Prostate gland (tissue), 2 donors: Measurements from ENCODE around the gene NAALADL1. TPM values are rescaled to one million over a fixed set of nuclear protein-coding genes. Genes with fewer than 3 reads are reported as not detected.

Experiments
- DNase-seq: peaks from one replicate; pipeline ENCODE4 v3.0.0-alpha.2; 2019; ENCODE audit warnings: low spot score
- H3K27ac ChIP-seq, 2 donors: fragments of 200-600 bp; sonication (generic); 2 replicates each; pipeline ENCODE4 v1.5.1; 2017 to 2019
- H3K27me3 ChIP-seq: fragments of 200-600 bp; sonication (generic); replicated peaks from 2 replicates; pipeline ENCODE4 v1.5.1; 2019; ENCODE audit not compliant: insufficient read depth
- H3K36me3 ChIP-seq, 2 donors: fragments of 200-600 bp; sonication (generic); 1 replicate in 1 of 2; 2 replicates in 1 of 2; pipeline versions ENCODE4 v1.5.1 to v1.8.1; 2017 to 2019
- H3K4me1 ChIP-seq: fragments of 200-600 bp; sonication (generic); replicated peaks from 2 replicates; pipeline ENCODE4 v1.5.1; 2019
- H3K4me3 ChIP-seq, 2 donors: fragments of 200-600 bp; sonication (generic); 2 replicates each; pipeline ENCODE4 v1.5.1; 2017 to 2019
- H3K9me3 ChIP-seq: fragments of 200-600 bp; sonication (generic); 2 replicates; pipeline ENCODE4 v1.5.1; 2017
- POLR2A ChIP-seq: fragments of 450-650 bp; IDR thresholded peaks from one replicate; pipeline ENCODE4 v1.6.1; 2016; ENCODE audit warnings: antibody characterized with exemption, mild to moderate bottlenecking
- POLR2AphosphoS5 ChIP-seq: sonication (generic); formaldehyde crosslinking; IDR thresholded peaks from one replicate; pipeline ENCODE4 v1.6.1; 2017; ENCODE audit warnings: antibody characterized with exemption
- WGBS: methylation state at CpG from one replicate; pipeline ENCODE4 v1.1.5; 2018; 5-methylcytosine and 5-hydroxymethylcytosine counted together
- intact Hi-C: fragments of 100-400 bp; cut with DNase I; formaldehyde crosslinking; loops from one replicate; pipeline ENCODE4 v1.14.2; 2022
- total RNA-seq, 2 donors: library from RNA; depleted of rRNA; stranded (reverse); fragments of >200 nt; gene quantifications; one replicate each; pipeline ENCODE4 v1.1.0, GENCODE V29; 2016
- TF ChIP-seq, protein P1 (sequence below), 4 experiments: fragments of 200-600 bp in 2 of 4; fragments of 450-650 bp in 2 of 4; sonication (generic) in 2 of 4; IDR thresholded peaks; 1 replicate in 3 of 4; 2 replicates in 1 of 4; pipeline ENCODE4 v1.5.1; 2016 to 2019; ENCODE audit warnings: antibody characterized with exemption in 4 of 4, mild to moderate bottlenecking in 2 of 4, moderate library complexity in 2 of 4

Gene NAALADL1
- total RNA-seq, 2 donors from 2014 or later = 8.5 to 15.6 TPM

DNA sequence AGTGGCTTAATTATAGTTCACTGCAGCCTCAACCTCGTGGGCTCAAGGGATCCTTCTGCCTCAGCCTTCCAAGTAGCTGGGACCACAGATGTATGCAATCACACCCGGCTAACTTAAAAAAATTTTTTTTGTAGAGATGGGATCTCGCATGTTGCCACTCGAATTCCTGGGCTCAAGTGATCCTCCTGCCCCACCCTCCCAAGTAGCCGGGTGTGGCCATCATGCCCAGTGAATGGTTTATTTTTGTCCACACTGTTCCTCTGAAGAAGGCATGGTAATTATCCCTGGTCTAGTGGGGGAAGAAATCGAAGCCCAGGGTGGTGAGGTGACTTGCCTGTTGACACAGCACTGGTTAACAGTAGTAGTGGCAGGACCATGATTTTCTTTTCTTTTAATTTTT lies 15.5 kb downstream of the NAALADL1 start:
- H3K9me3 ChIP-seq = no peaks in the 10 kb centered on the region
- H3K4me3 ChIP-seq = no peak overlapping the region
- DNase-seq = no peak
- no peak overlapping the region for H3K27ac ChIP-seq
- 86% methylated on average over 6 of the region's 6 CpGs for WGBS
- TF ChIP-seq POLR2A (no peak), POLR2AphosphoS5 (no peak)
- TF ChIP-seq, protein P1, sequence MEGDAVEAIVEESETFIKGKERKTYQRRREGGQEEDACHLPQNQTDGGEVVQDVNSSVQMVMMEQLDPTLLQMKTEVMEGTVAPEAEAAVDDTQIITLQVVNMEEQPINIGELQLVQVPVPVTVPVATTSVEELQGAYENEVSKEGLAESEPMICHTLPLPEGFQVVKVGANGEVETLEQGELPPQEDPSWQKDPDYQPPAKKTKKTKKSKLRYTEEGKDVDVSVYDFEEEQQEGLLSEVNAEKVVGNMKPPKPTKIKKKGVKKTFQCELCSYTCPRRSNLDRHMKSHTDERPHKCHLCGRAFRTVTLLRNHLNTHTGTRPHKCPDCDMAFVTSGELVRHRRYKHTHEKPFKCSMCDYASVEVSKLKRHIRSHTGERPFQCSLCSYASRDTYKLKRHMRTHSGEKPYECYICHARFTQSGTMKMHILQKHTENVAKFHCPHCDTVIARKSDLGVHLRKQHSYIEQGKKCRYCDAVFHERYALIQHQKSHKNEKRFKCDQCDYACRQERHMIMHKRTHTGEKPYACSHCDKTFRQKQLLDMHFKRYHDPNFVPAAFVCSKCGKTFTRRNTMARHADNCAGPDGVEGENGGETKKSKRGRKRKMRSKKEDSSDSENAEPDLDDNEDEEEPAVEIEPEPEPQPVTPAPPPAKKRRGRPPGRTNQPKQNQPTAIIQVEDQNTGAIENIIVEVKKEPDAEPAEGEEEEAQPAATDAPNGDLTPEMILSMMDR (IDR thresholded peaks at IDR 0.05) = no peak
- peaks cover 5% of the 10 kb centered on the region for H3K4me1 ChIP-seq
- no peaks in the 10 kb centered on the region for H3K27me3 ChIP-seq
- intact Hi-C loops = loop anchor here (5.0 kb wide), 1 partner anchor 39 kb away; the partner anchor contains the start of genes CDCA5 and ZFPL1
- peaks cover 0 to 6% of the 10 kb centered on the region in 2 donors for H3K36me3 ChIP-seq

DNA sequence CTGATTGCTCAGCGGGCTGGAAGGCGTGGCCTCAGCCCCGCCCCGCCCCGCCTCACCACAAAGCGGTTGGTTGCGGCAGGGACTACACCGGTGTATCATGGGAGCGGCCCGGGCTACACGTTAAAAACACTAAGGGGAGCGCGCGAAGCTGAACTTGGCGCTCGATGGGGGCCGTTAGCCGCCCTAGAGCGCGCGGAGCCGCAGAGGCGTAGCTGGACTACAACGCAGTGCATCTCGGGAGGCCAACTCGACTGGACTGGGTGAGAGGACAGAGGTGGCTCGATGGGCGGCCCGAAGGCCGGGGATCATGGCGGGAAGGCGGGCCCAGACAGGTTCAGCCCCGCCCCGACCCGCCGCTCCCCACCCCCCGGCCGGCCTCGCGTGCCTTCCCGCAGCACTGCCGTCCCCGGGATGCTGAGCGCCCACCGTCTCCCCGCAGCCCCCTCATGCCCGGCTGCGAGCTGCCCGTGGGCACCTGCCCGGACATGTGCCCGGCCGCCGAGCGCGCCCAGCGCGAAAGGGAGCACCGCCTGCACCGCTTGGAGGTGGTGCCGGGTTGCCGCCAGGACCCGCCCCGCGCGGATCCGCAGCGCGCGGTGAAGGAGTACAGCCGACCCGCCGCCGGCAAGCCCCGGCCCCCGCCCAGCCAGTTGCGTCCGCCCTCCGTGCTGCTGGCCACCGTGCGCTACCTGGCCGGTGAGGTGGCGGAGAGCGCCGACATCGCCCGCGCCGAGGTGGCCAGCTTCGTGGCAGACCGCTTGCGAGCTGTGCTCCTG lies 17.3 kb downstream of the NAALADL1 start, which contains the start of gene SAC3D1:
TSS of gene SAC3D1 (plus strand) at position 364 of the 776 bp plus-strand sequence. CDS start at position 447, 83 bp downstream.
- under 1% methylated on average over 40 of the region's 91 CpGs for WGBS
- no peaks in the 10 kb centered on the region for H3K27me3 ChIP-seq
- TF ChIP-seq POLR2A (peak; percentile 49), POLR2AphosphoS5 (peak; percentile 91)
- TF ChIP-seq, protein P1 (IDR thresholded peaks at IDR 0.05) = peak in 1 of 4 experiments; percentile 6
- peaks cover under 1 to 6% of the 10 kb centered on the region in 2 donors for H3K36me3 ChIP-seq
- DNase-seq = peak; percentile 86
- H3K9me3 ChIP-seq = no peaks in the 10 kb centered on the region
- intact Hi-C loops = loop anchor here (5.0 kb wide), 1 partner anchor 41 kb away; the partner anchor contains the start of genes CDCA5 and ZFPL1
- peak within 1 kb of the TSS; percentile 88 to 95 for H3K27ac ChIP-seq
- H3K4me1 ChIP-seq = peaks cover 5% of the 10 kb centered on the region
- peak within 1 kb of the TSS; percentile 80 to 82 for H3K4me3 ChIP-seq

DNA sequence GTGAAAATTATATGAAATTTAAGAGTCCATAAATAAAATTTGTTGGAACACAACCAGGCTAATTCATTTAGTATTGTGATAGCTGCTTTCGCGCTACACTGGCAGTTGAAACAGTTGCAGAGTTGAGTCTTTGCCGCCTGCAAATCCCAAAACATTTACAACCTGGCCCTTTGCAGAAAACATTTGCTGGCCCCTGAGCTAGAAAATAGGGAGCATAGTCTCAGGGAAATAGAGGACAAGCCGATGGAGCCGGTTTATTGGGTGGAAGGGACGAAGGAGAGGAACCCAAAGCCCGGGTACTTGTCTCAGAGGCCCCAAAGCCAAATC lies 17.9 kb downstream of the NAALADL1 start:
- Histone ChIP-seq H3K9me3 (no peaks in the 10 kb centered on the region), H3K27me3 (no peaks in the 10 kb centered on the region), H3K36me3 (peaks cover 6% of the 10 kb centered on the region in 2 donors), H3K4me1 (peaks cover 5% of the 10 kb centered on the region), H3K27ac (peak overlapping the region; percentile 88 to 95), H3K4me3 (peak overlapping the region; percentile 80 to 82)
- 15% methylated on average over 7 of the region's 7 CpGs for WGBS
- intact Hi-C loops = loop anchor here (5.0 kb wide), 1 partner anchor 42 kb away; the partner anchor contains the start of genes CDCA5 and ZFPL1
- DNase-seq = no peak
- TF ChIP-seq, protein P1 (IDR thresholded peaks at IDR 0.05) = no peak
- TF ChIP-seq POLR2A = no peak
- TF ChIP-seq POLR2AphosphoS5 = no peak

DNA sequence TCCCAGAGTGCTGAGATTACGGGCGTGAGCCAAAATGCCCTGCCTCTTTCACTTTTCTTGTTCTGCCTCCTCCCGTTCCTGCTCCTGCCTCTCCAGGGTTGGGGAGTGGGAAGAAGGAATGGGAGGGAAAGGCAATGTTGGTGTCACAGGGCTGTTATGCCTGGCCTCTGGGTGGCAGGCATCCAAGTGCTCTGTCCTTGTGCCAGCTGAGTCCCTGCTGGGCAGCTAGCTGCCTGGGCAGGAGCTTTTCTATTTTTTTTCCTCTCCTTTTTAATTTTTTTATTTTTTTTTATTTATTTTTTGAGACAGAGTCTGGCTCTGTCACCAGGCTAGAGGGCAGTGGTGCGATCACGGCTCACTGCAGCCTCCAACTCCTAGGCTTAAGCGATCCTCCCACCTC lies 21.4 kb downstream of the NAALADL1 start:
- peaks cover 5% of the 10 kb centered on the region for H3K4me1 ChIP-seq
- peaks cover 13 to 14% of the 10 kb centered on the region in 2 donors for H3K36me3 ChIP-seq
- intact Hi-C loops = no loop called here
- H3K27me3 ChIP-seq = no peaks in the 10 kb centered on the region
- DNase-seq = peak; percentile 36
- TF ChIP-seq, protein P1 (IDR thresholded peaks at IDR 0.05) = no peak
- no peak overlapping the region for H3K27ac ChIP-seq
- H3K9me3 ChIP-seq = no peaks in the 10 kb centered on the region
- no peak overlapping the region for H3K4me3 ChIP-seq
- 71% methylated on average over 6 of the region's 6 CpGs for WGBS

DNA sequence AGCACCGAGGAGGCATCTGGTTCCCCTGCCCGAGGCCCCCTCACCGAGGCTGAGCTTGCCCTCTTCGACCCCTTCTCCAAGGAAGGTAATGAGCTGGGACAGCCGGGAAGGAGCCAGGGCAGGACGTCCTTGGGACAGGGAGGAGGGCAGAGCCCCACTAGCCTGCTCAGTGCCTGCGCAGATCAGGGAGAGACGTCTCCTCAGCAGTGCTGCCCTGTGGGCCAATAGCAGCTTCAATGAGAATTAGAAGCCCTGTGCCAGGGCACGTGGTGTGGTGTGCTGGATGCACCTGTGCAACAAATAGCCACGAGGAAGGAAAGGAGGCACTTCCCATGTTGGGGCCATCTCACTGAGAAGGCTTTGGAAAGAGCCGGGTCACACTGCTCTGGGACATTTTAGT lies 22.8 kb downstream of the NAALADL1 start:
- Histone ChIP-seq H3K9me3 (no peaks in the 10 kb centered on the region), H3K36me3 (peaks cover 13 to 14% of the 10 kb centered on the region in 2 donors), H3K4me3 (no peak overlapping the region), H3K27ac (no peak overlapping the region), H3K4me1 (peaks cover 5% of the 10 kb centered on the region), H3K27me3 (no peaks in the 10 kb centered on the region)
- TF ChIP-seq POLR2AphosphoS5 (no peak), POLR2A (no peak)
- TF ChIP-seq, protein P1 (IDR thresholded peaks at IDR 0.05) = no peak
- no peak for DNase-seq
- WGBS = 78% methylated on average over 11 of the region's 11 CpGs
- intact Hi-C loops = no loop called here
